B cell (primary cell): Measurements from ENCODE around the gene GON4L. TPM values are rescaled to one million over a fixed set of nuclear protein-coding genes. Genes with fewer than 3 reads are reported as not detected.
"Not testable (repeated sequence)": the region's sequence is repeated elsewhere in the genome, so short reads cannot be mapped to it uniquely, and the experiment has no call there.

Experiments used
- ATAC-seq: fragments of 200-7000 bp; cut with Tn5 transposase; one replicate; pipeline ENCODE4 v1.10.0; 2021; ENCODE audit warnings: low read depth, mild to moderate bottlenecking, moderate number of reproducible peaks, moderate library complexity
- CTCF ChIA-PET: fragments of 350-600 bp; sonication (Branson Sonifier 250); formaldehyde crosslinking; loops from one replicate; lab custom pipeline; 2021; ENCODE audit warnings: antibody characterized with exemption, inconsistent platforms; lab: Charles Lee
- POLR2A ChIA-PET: fragments of 350-600 bp; sonication (Branson Sonifier 250); formaldehyde crosslinking; loops from one replicate; lab custom pipeline; 2021; ENCODE audit warnings: antibody characterized with exemption; lab: Charles Lee
- DNase-seq: peaks from one replicate; pipeline ENCODE4 v3.0.0; 2013
- H2AFZ ChIP-seq: 2 replicates; pipeline ENCODE4 v1.6.1; 2012; ENCODE audit warnings: mild to moderate bottlenecking, low read depth, low read length; ENCODE audit not compliant: insufficient read depth, poor library complexity, severe bottlenecking
- H3K27ac ChIP-seq, 2 donors: 1 replicate in 1 of 2; 2 replicates in 1 of 2; pipeline ENCODE4 v1.5.1; 2012 to 2013; ENCODE audit warnings: low read length in 2 of 2, mild to moderate bottlenecking in 2 of 2, moderate library complexity in 1 of 2
- H3K27me3 ChIP-seq, 4 experiments: fragments of 200-600 bp in 1 of 4; sonication (generic) in 1 of 4; replicated peaks in 1 of 4; 1 replicate in 2 of 4; 2 replicates in 2 of 4; pipeline versions ENCODE4 v1.6.1 to v1.7.0; 2013 to 2016; ENCODE audit warnings: low read length in 3 of 4, mild to moderate bottlenecking in 2 of 4, mixed read lengths in 1 of 4, moderate library complexity in 1 of 4; ENCODE audit not compliant: insufficient read depth in 4 of 4, control insufficient read depth in 3 of 4; ENCODE audit errors: control extremely low read depth in 1 of 4
- H3K36me3 ChIP-seq, 2 experiments: replicated peaks in 1 of 2; 1 replicate in 1 of 2; 2 replicates in 1 of 2; pipeline versions ENCODE4 v1.6.1 to v1.7.1; 2013; ENCODE audit warnings: low read length in 1 of 2; ENCODE audit not compliant: insufficient read depth in 2 of 2, control insufficient read depth in 1 of 2; ENCODE audit errors: control extremely low read depth in 1 of 2, extremely low read depth in 1 of 2
- H3K4me1 ChIP-seq, 2 donors: fragments of 200-600 bp in 1 of 2; sonication (generic) in 1 of 2; 1 replicate in 1 of 2; 2 replicates in 1 of 2; pipeline versions ENCODE4 v1.5.1 to v1.6.1; 2013 to 2017; ENCODE audit warnings: low read length in 2 of 2; ENCODE audit not compliant: control insufficient read depth in 2 of 2, insufficient read depth in 2 of 2
- H3K4me2 ChIP-seq: replicated peaks from 2 replicates; pipeline ENCODE3; 2012; ENCODE audit warnings: mild to moderate bottlenecking, low read depth, low read length; ENCODE audit not compliant: poor library complexity, severe bottlenecking
- H3K4me3 ChIP-seq, 5 experiments: fragments of 200-600 bp in 1 of 5; sonication (generic) in 1 of 5; 1 replicate in 3 of 5; 2 replicates in 2 of 5; pipeline versions ENCODE4 v1.5.1 to v1.7.0; 2011 to 2016; ENCODE audit warnings: low read length in 4 of 5, mild to moderate bottlenecking in 4 of 5, low read depth in 2 of 5, control low read depth in 1 of 5, moderate library complexity in 1 of 5; ENCODE audit not compliant: insufficient read depth in 1 of 5; ENCODE audit errors: control extremely low read depth in 1 of 5, extremely low read depth in 1 of 5
- H3K79me2 ChIP-seq: fragments of 200-600 bp; sonication (generic); one replicate; pipeline ENCODE4 v1.6.0; 2016; ENCODE audit warnings: low read length; ENCODE audit not compliant: control insufficient read depth, insufficient read depth
- H3K9ac ChIP-seq: fragments of 200-600 bp; sonication (generic); 2 replicates; pipeline ENCODE4 v1.6.1; 2017; ENCODE audit warnings: mild to moderate bottlenecking, low read length, moderate library complexity
- H3K9me3 ChIP-seq, 3 donors: one replicate each; pipeline versions ENCODE4 v1.6.1 to v1.7.1; 2013; ENCODE audit warnings: low read length in 2 of 3; ENCODE audit not compliant: control insufficient read depth in 2 of 3, insufficient read depth in 1 of 3; ENCODE audit errors: control extremely low read depth in 1 of 3
- H4K20me1 ChIP-seq: 2 replicates; pipeline ENCODE4 v1.6.0; 2012; ENCODE audit warnings: mild to moderate bottlenecking, low read length; ENCODE audit not compliant: insufficient read depth, control insufficient read depth, poor library complexity, severe bottlenecking
- H3K27ac Mint-ChIP-seq: one replicate; pipeline ENCODE4 v1.8.0; 2021; ENCODE audit warnings: mixed read lengths
- H3K27me3 Mint-ChIP-seq: one replicate; pipeline ENCODE4 v1.8.0; 2021; ENCODE audit warnings: mixed read lengths
- H3K4me1 Mint-ChIP-seq: one replicate; pipeline ENCODE4 v1.8.0; 2021; ENCODE audit warnings: mixed read lengths
- H3K4me3 Mint-ChIP-seq: one replicate; pipeline ENCODE4 v1.8.0; 2021; ENCODE audit warnings: mixed read lengths
- H3K9me3 Mint-ChIP-seq: one replicate; pipeline ENCODE4 v1.8.0; 2022; ENCODE audit warnings: mixed read lengths; ENCODE audit not compliant: insufficient read depth
- CTCF ChIP-seq: fragments of 200-600 bp; IDR thresholded peaks from one replicate; pipeline ENCODE4 v1.8.0; 2022; ENCODE audit warnings: antibody characterized with exemption, mild to moderate bottlenecking
- EZH2 ChIP-seq: IDR thresholded peaks from 2 replicates; pipeline ENCODE4 v1.6.1; 2012; ENCODE audit warnings: borderline replicate concordance, low read depth, mild to moderate bottlenecking, moderate library complexity, low read length; ENCODE audit not compliant: insufficient read depth, poor library complexity, severe bottlenecking
- WGBS: methylation state at CpG from one replicate; pipeline ENCODE4 v1.1.5; 2013; ENCODE audit warnings: missing lambda C conversion rate; ENCODE audit not compliant: insufficient coverage; 5-methylcytosine and 5-hydroxymethylcytosine counted together
- intact Hi-C: fragments of 100-400 bp; cut with micrococcal nuclease; formaldehyde crosslinking; loops from one replicate; pipeline ENCODE4 v1.10.0; 2022
- polyA plus RNA-seq: library from polyadenylated mRNA; depleted of rRNA; stranded (reverse); fragments of >200 nt; gene quantifications from 2 replicates; pipeline ENCODE4 v1.2.3, GENCODE V29; 2012
- total RNA-seq, 2 donors: library from RNA; stranded (reverse); fragments of 120-200 nt in 1 of 2; gene quantifications; 1 replicate in 1 of 2; 2 replicates in 1 of 2; pipeline versions ENCODE4 v1.2.3 to v1.2.4, GENCODE V29; 2013 to 2022

The GON4L gene
- total and polyA plus RNA-seq, 2 donors (not counting 1 experiment from before 2014, with no cell fraction given) = 54.4 to 127 TPM

- DNase-seq (no peak), ATAC-seq (no peak)
- no peaks in the 10 kb centered on the region for H3K27me3 Mint-ChIP-seq
- H3K9me3 Mint-ChIP-seq = no peaks in the 10 kb centered on the region
- H3K4me3 Mint-ChIP-seq = no peak overlapping the region
- no CpG with 5 or more reads among the region's 1 CpG for WGBS
- no peaks in the 10 kb centered on the region for H3K79me2 ChIP-seq
- TF ChIP-seq EZH2 (no peak), CTCF (no peak)
- no peaks in the 10 kb centered on the region for H3K9me3 ChIP-seq
- no peak overlapping the region for H3K27ac Mint-ChIP-seq
- H3K27me3 ChIP-seq = no peaks in the 10 kb centered on the region
- POLR2A ChIA-PET = no interaction called here
- no peak overlapping the region for H3K4me3 ChIP-seq
- H3K27ac ChIP-seq = no peak overlapping the region
- H3K36me3 ChIP-seq = peaks cover 5 to 39% of the 10 kb centered on the region in 2 experiments
- CTCF ChIA-PET = interaction anchor here (0.6 to 2.0 kb wide), 3 partner anchors 11 to 91 kb away, joined by 3 to 5 read pairs (median 3); no protein-coding TSS in a partner anchor
- H4K20me1 ChIP-seq = no peaks in the 10 kb centered on the region
- no peaks in the 10 kb centered on the region for H3K4me1 ChIP-seq
- H2AFZ ChIP-seq = no peak overlapping the region
- no peaks in the 10 kb centered on the region for H3K4me1 Mint-ChIP-seq
- H3K9ac ChIP-seq = no peak overlapping the region
- intact Hi-C loops = no loop called here
- no peak overlapping the region for H3K4me2 ChIP-seq
Measured at GRCh38 chr1:155897746-155898145, 40.7 kb upstream of the GON4L start.

GRCh38 chr1:155896476-155896875 is 39.5 kb upstream of the GON4L start:
- H3K9ac ChIP-seq, POLR2A ChIA-PET, H3K27me3 ChIP-seq, H3K27me3 Mint-ChIP-seq, H3K4me3 ChIP-seq, DNase-seq, H3K4me1 Mint-ChIP-seq, H4K20me1 ChIP-seq, H3K9me3 ChIP-seq, H3K4me3 Mint-ChIP-seq, H2AFZ ChIP-seq, H3K9me3 Mint-ChIP-seq, H3K4me1 ChIP-seq, H3K27ac Mint-ChIP-seq, H3K4me2 ChIP-seq, ATAC-seq, H3K27ac ChIP-seq, intact Hi-C loops, H3K79me2 ChIP-seq, CTCF ChIA-PET: not testable (repeated sequence)
- 100% methylated on average over 8 of the region's 8 CpGs for WGBS
- peaks cover 5 to 32% of the 10 kb centered on the region in 2 experiments for H3K36me3 ChIP-seq

GRCh38 chr1:155895617-155896016 is 38.6 kb upstream of the GON4L start:
- H3K4me3 ChIP-seq, H3K27me3 Mint-ChIP-seq, ATAC-seq, H3K4me3 Mint-ChIP-seq, H3K27ac Mint-ChIP-seq, POLR2A ChIA-PET, H3K4me2 ChIP-seq, intact Hi-C loops, H4K20me1 ChIP-seq, H3K4me1 Mint-ChIP-seq, H3K27me3 ChIP-seq, H3K4me1 ChIP-seq, H3K9me3 Mint-ChIP-seq, DNase-seq, H3K9me3 ChIP-seq, H3K9ac ChIP-seq, H2AFZ ChIP-seq, H3K79me2 ChIP-seq, H3K27ac ChIP-seq: not testable (repeated sequence)
- CTCF ChIA-PET = interaction anchor here (0.6 to 0.7 kb wide), 3 partner anchors 22 to 217 kb away, joined by 3 read pairs; no protein-coding TSS in a partner anchor
- H3K36me3 ChIP-seq = peaks cover 5 to 24% of the 10 kb centered on the region in 2 experiments
- WGBS = 100% methylated on average over 3 of the region's 6 CpGs
